Endothelial cell (in vitro differentiated cells): Measurements from ENCODE around the gene ESYT1. TPM values are rescaled to one million over a fixed set of nuclear protein-coding genes. Genes with fewer than 3 reads are reported as not detected.
A peak's percentile ranks its signal among the peaks of the same experiment; 100 is the strongest.

ENCODE experiments used
- DNase-seq: peaks from one replicate; pipeline ENCODE4 v3.0.0; 2021; ENCODE audit warnings: low spot score
- H3K27ac Mint-ChIP-seq: one replicate; pipeline ENCODE4 v1.8.0; 2021; ENCODE audit warnings: mixed read lengths, inconsistent platforms; ENCODE audit not compliant: unreplicated experiment
- H3K27me3 Mint-ChIP-seq: one replicate; pipeline ENCODE4 v1.8.0; 2021; ENCODE audit warnings: mild to moderate bottlenecking, moderate library complexity, mixed read lengths, inconsistent platforms; ENCODE audit not compliant: unreplicated experiment
- H3K36me3 Mint-ChIP-seq: one replicate; pipeline ENCODE4 v1.8.0; 2021; ENCODE audit warnings: mild to moderate bottlenecking, low read depth, mixed read lengths, inconsistent platforms; ENCODE audit not compliant: unreplicated experiment
- H3K4me1 Mint-ChIP-seq: one replicate; pipeline ENCODE4 v1.8.0; 2021; ENCODE audit warnings: mild to moderate bottlenecking, mixed read lengths, inconsistent platforms; ENCODE audit not compliant: unreplicated experiment
- H3K4me3 Mint-ChIP-seq: one replicate; pipeline ENCODE4 v1.8.0; 2021; ENCODE audit warnings: mild to moderate bottlenecking, mixed read lengths, inconsistent platforms; ENCODE audit not compliant: unreplicated experiment
- H3K9me3 Mint-ChIP-seq: one replicate; pipeline ENCODE4 v1.8.0; 2021; ENCODE audit warnings: mixed read lengths, inconsistent platforms; ENCODE audit not compliant: unreplicated experiment
- CTCF ChIP-seq: fragments of 200-600 bp; sonication (generic); IDR thresholded peaks from one replicate; pipeline ENCODE4 v1.5.0; 2021; ENCODE audit warnings: antibody characterized with exemption; ENCODE audit not compliant: unreplicated experiment
- total RNA-seq: library from RNA; stranded (reverse); fragmentation: NEBNext Ultra II Directional; extraction: Animal tissue kit (Norgen Biotek cat#: 25700); gene quantifications from one replicate; pipeline ENCODE4 v1.2.1, GENCODE V29; 2021; ENCODE audit not compliant: unreplicated experiment

The ESYT1 gene
- total RNA-seq, 1 donor from 2014 or later: 302 TPM

GRCh38 chr12:56190695-56191155 lies 62.7 kb downstream of the ESYT1 start:
- TF ChIP-seq CTCF: no peak
- H3K36me3 Mint-ChIP-seq: peaks cover 25% of the 10 kb centered on the region
- DNase-seq: no peak
- H3K4me1 Mint-ChIP-seq: peaks cover 36% of the 10 kb centered on the region
- peak overlapping the region; percentile 95 for H3K27ac Mint-ChIP-seq
- H3K9me3 Mint-ChIP-seq: no peaks in the 10 kb centered on the region
- peak overlapping the region; percentile 97 for H3K4me3 Mint-ChIP-seq
- H3K27me3 Mint-ChIP-seq: peaks cover 28% of the 10 kb centered on the region

- H3K4me3 Mint-ChIP-seq: no peak overlapping the region
- peaks cover 17% of the 10 kb centered on the region for H3K36me3 Mint-ChIP-seq
- H3K4me1 Mint-ChIP-seq: peaks cover 34% of the 10 kb centered on the region
- DNase-seq: no peak
- TF ChIP-seq CTCF: no peak
- no peaks in the 10 kb centered on the region for H3K9me3 Mint-ChIP-seq
- H3K27ac Mint-ChIP-seq: no peak overlapping the region
- peaks cover 26% of the 10 kb centered on the region for H3K27me3 Mint-ChIP-seq
These were observed 64.5 kb downstream of the ESYT1 start for GRCh38 chr12:56192582-56192981.

GRCh38 chr12:56193025-56193578 lies 65.0 kb downstream of the ESYT1 start:
- Mint-ChIP-seq H3K4me3 (peak overlapping the region; percentile 12), H3K27ac (peak overlapping the region; percentile 68), H3K27me3 (peaks cover 22% of the 10 kb centered on the region), H3K36me3 (peaks cover 13% of the 10 kb centered on the region), H3K4me1 (peaks cover 34% of the 10 kb centered on the region), H3K9me3 (no peaks in the 10 kb centered on the region)
- DNase-seq: peak; percentile 77
- peak; percentile 86 for TF ChIP-seq CTCF

Other genes starting within 250 kb of the ESYT1 start
- gene PYM1, start 200.4 kb upstream of the ESYT1 start, total RNA-seq: 58.6 TPM
- 70.1 TPM for gene DGKA, start 197.1 kb upstream of the ESYT1 start, total RNA-seq
- gene PMEL, start 162.2 kb upstream of the ESYT1 start, total RNA-seq: 136 TPM
- gene CDK2, start 161.4 kb upstream of the ESYT1 start, total RNA-seq: 43.0 TPM
- 130 TPM for gene RAB5B, start 154.2 kb upstream of the ESYT1 start, total RNA-seq
- 31.6 TPM for gene SUOX, start 131.0 kb upstream of the ESYT1 start, total RNA-seq
- gene IKZF4, start 107.2 kb upstream of the ESYT1 start, total RNA-seq: 3.0 TPM
- gene RPS26, start 86.3 kb upstream of the ESYT1 start, total RNA-seq: 45.8 TPM
- 4.2 TPM for gene ERBB3, start 48.1 kb upstream of the ESYT1 start, total RNA-seq
- gene PA2G4, start 23.7 kb upstream of the ESYT1 start, total RNA-seq: 84.3 TPM
- gene RPL41, start 11.6 kb upstream of the ESYT1 start, total RNA-seq: 3,242 TPM
- gene ZC3H10, start 10.0 kb upstream of the ESYT1 start, total RNA-seq: 10.4 TPM
- gene MYL6B, start 24.3 kb downstream of the ESYT1 start, total RNA-seq: 170 TPM
- gene MYL6, start 30.1 kb downstream of the ESYT1 start, total RNA-seq: 2,481 TPM
- gene SMARCC2, start 61.2 kb downstream of the ESYT1 start, total RNA-seq: 105 TPM
- gene RNF41, start 93.7 kb downstream of the ESYT1 start, total RNA-seq: 55.5 TPM
- 19.8 TPM for gene NABP2, start 96.1 kb downstream of the ESYT1 start, total RNA-seq
- not detected for gene SLC39A5, start 101.8 kb downstream of the ESYT1 start, total RNA-seq
- gene ANKRD52, start 130.1 kb downstream of the ESYT1 start, total RNA-seq: 48.5 TPM
- gene COQ10A, start 138.7 kb downstream of the ESYT1 start, total RNA-seq: 20.3 TPM
- gene CS, start 172.1 kb downstream of the ESYT1 start, total RNA-seq: 187 TPM
- gene CNPY2, start 187.7 kb downstream of the ESYT1 start, total RNA-seq: 203 TPM
- 55.7 TPM for gene PAN2, start 205.7 kb downstream of the ESYT1 start, total RNA-seq
- gene IL23A, start 210.6 kb downstream of the ESYT1 start, total RNA-seq: 0.80 TPM
- gene STAT2, start 231.8 kb downstream of the ESYT1 start, total RNA-seq: 97.3 TPM
- gene APOF, start 234.6 kb downstream of the ESYT1 start, total RNA-seq: not detected